ENCODE data around the gene MAML3.

Gene MAML3

DNA sequence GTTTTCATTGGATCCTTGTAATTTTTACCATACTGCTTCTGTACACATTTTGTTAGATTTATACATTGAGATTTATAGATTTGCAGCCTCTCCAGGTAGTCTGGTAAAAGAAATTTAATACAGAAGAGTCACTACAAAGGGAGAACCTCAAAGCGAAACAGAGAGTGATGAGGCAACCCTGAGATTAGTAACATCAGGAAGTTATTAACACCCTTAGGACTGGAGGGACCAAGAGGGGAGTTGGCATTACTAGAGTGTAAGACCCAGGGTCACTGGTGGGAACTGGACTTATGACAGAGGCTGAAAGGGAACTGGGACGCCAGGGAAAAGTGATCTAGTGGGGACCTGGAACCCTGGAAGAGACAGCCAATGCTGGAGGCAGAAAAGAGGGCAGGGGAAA lies 20.6 kb upstream of the MAML3 start:
- H3K36me3 ChIP-seq (replicated peaks in 1 of 2; ENCODE audit: control insufficient read depth in 2 of 2, insufficient read depth in 2 of 2, low read length in 2 of 2): no peaks in the 10 kb centered on the region
- H3K23ac ChIP-seq (ENCODE audit: low read depth, low read length, poor library complexity): no peak overlapping the region
- H4K8ac ChIP-seq (ENCODE audit: low read depth, low read length): no peak overlapping the region
- H2BK15ac ChIP-seq (ENCODE audit: low read length): no peak overlapping the region
- H3K18ac ChIP-seq (ENCODE audit: low read length): no peak overlapping the region
- no peaks in the 10 kb centered on the region for H3K4me1 ChIP-seq (ENCODE audit: control insufficient read depth in 2 of 2, insufficient read depth in 1 of 2, low read depth in 1 of 2, low read length in 2 of 2)
- no peak overlapping the region for H3K4me2 ChIP-seq (ENCODE audit: insufficient read depth, low read length, poor library complexity, severe bottlenecking)
- no peak overlapping the region for H3K4ac ChIP-seq (ENCODE audit: low read length)
- H2BK120ac ChIP-seq (ENCODE audit: low read depth, low read length): no peak overlapping the region
- no peaks in the 10 kb centered on the region for H3K9me3 ChIP-seq (replicated peaks in 1 of 2; ENCODE audit: control insufficient read depth in 2 of 2, insufficient read depth in 1 of 2, low read depth in 1 of 2, low read length in 2 of 2)
- H2BK5ac ChIP-seq (ENCODE audit: low read length): no peak overlapping the region
- no CpG with 5 or more reads among the region's 2 CpGs for WGBS, 2 donors (ENCODE audit: extremely low coverage in 2 of 2, insufficient read length in 2 of 2, insufficient replicate concordance in 1 of 2)
- H3K27me3 ChIP-seq (ENCODE audit: control insufficient read depth in 3 of 3, insufficient read depth in 3 of 3, low read depth in 1 of 3, low read length in 3 of 3): peaks cover 0 to 3% (median 0%) of the 10 kb centered on the region in 3 experiments
- no peak overlapping the region for H2AFZ ChIP-seq (ENCODE audit: low read length)
- no peak overlapping the region for H3K14ac ChIP-seq (ENCODE audit: low read length)
- no peaks in the 10 kb centered on the region for H3K79me1 ChIP-seq (ENCODE audit: low read depth, low read length)
- no peak overlapping the region for H3K27ac ChIP-seq (replicated peaks; ENCODE audit: low read length)
- no peak overlapping the region for H3K9ac ChIP-seq (ENCODE audit: low read depth, low read length, poor library complexity)
- no peak overlapping the region for H2AK5ac ChIP-seq (ENCODE audit: low read depth, low read length)
- no peak overlapping the region for H3K4me3 ChIP-seq (ENCODE audit: low read length in 2 of 2)
- H2BK12ac ChIP-seq (ENCODE audit: low read length): no peak overlapping the region
- no peak overlapping the region for H4K91ac ChIP-seq (ENCODE audit: low read depth, low read length, poor library complexity)
- no peak for DNase-seq (ENCODE audit: low spot score)

DNA sequence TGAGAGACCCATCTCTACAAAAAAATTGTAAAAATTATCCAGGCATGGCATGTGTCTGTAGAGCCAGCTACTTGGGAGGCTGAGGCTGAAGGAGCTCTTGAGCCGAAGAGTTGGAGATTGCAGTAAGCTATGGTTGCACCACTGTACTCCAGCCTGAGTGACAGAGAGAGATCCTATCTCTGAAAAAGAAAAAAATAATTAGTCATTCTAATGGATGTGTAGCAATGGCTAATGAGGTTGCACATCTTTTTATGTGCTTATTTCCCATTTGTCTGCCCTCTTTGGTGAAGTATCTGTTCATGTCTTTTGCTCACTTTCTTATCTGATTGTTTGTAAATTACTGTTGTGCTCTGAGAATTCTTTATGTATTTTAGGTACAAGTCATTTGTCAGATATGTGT lies 19.0 kb upstream of the MAML3 start:
- no CpG with 5 or more reads among the region's 1 CpG for WGBS, 2 donors (ENCODE audit: extremely low coverage in 2 of 2, insufficient read length in 2 of 2, insufficient replicate concordance in 1 of 2)

GRCh38 chr4:140170299-140170698 lies 16.3 kb upstream of the MAML3 start:
- WGBS, 2 donors (ENCODE audit: extremely low coverage in 2 of 2, insufficient read length in 2 of 2, insufficient replicate concordance in 1 of 2): no CpG with 5 or more reads among the region's 4 CpGs
- Histone ChIP-seq H3K4me3 (ENCODE audit: low read length in 2 of 2) (no peak overlapping the region), H3K36me3 (replicated peaks in 1 of 2; ENCODE audit: control insufficient read depth in 2 of 2, insufficient read depth in 2 of 2, low read length in 2 of 2) (no peaks in the 10 kb centered on the region), H3K4me1 (ENCODE audit: control insufficient read depth in 2 of 2, insufficient read depth in 1 of 2, low read depth in 1 of 2, low read length in 2 of 2) (no peaks in the 10 kb centered on the region), H3K4ac (ENCODE audit: low read length) (no peak overlapping the region), H3K9me3 (replicated peaks in 1 of 2; ENCODE audit: control insufficient read depth in 2 of 2, insufficient read depth in 1 of 2, low read depth in 1 of 2, low read length in 2 of 2) (no peaks in the 10 kb centered on the region), H2AK5ac (ENCODE audit: low read depth, low read length) (no peak overlapping the region), H3K23ac (ENCODE audit: low read depth, low read length, poor library complexity) (no peak overlapping the region), H3K4me2 (ENCODE audit: insufficient read depth, low read length, poor library complexity, severe bottlenecking) (no peak overlapping the region), H3K14ac (ENCODE audit: low read length) (no peak overlapping the region), H2BK15ac (ENCODE audit: low read length) (no peak overlapping the region), H3K79me1 (ENCODE audit: low read depth, low read length) (no peaks in the 10 kb centered on the region), H2AFZ (ENCODE audit: low read length) (no peak overlapping the region), H2BK5ac (ENCODE audit: low read length) (no peak overlapping the region), H3K9ac (ENCODE audit: low read depth, low read length, poor library complexity) (no peak overlapping the region), H4K91ac (ENCODE audit: low read depth, low read length, poor library complexity) (no peak overlapping the region), H3K27me3 (ENCODE audit: control insufficient read depth in 3 of 3, insufficient read depth in 3 of 3, low read depth in 1 of 3, low read length in 3 of 3) (peaks cover 0 to 3% (median 0%) of the 10 kb centered on the region in 3 experiments), H3K18ac (ENCODE audit: low read length) (no peak overlapping the region), H2BK120ac (ENCODE audit: low read depth, low read length) (no peak overlapping the region), H4K8ac (ENCODE audit: low read depth, low read length) (no peak overlapping the region), H2BK12ac (ENCODE audit: low read length) (no peak overlapping the region), H3K27ac (replicated peaks; ENCODE audit: low read length) (no peak overlapping the region)
- no peak for DNase-seq (ENCODE audit: low spot score)

More for the DNA sequence above, 19.0 kb upstream of the MAML3 start:
- no peak overlapping the region for H2AK5ac ChIP-seq (ENCODE audit: low read depth, low read length)
- no peak overlapping the region for H3K4me3 ChIP-seq (ENCODE audit: low read length in 2 of 2)
- H4K91ac ChIP-seq (ENCODE audit: low read depth, low read length, poor library complexity): no peak overlapping the region
- no peak overlapping the region for H3K27ac ChIP-seq (replicated peaks; ENCODE audit: low read length)
- H3K4ac ChIP-seq (ENCODE audit: low read length): no peak overlapping the region
- H3K14ac ChIP-seq (ENCODE audit: low read length): no peak overlapping the region
- no peak overlapping the region for H3K18ac ChIP-seq (ENCODE audit: low read length)
- no peaks in the 10 kb centered on the region for H3K79me1 ChIP-seq (ENCODE audit: low read depth, low read length)
- H2BK15ac ChIP-seq (ENCODE audit: low read length): no peak overlapping the region
- H3K4me1 ChIP-seq (ENCODE audit: control insufficient read depth in 2 of 2, insufficient read depth in 1 of 2, low read depth in 1 of 2, low read length in 2 of 2): no peaks in the 10 kb centered on the region
- no peak overlapping the region for H3K23ac ChIP-seq (ENCODE audit: low read depth, low read length, poor library complexity)
- no peak overlapping the region for H3K4me2 ChIP-seq (ENCODE audit: insufficient read depth, low read length, poor library complexity, severe bottlenecking)
- no peak for DNase-seq (ENCODE audit: low spot score)
- no peak overlapping the region for H2AFZ ChIP-seq (ENCODE audit: low read length)
- no peak overlapping the region for H2BK120ac ChIP-seq (ENCODE audit: low read depth, low read length)
- no peak overlapping the region for H4K8ac ChIP-seq (ENCODE audit: low read depth, low read length)
- H2BK12ac ChIP-seq (ENCODE audit: low read length): no peak overlapping the region
- peaks cover 0 to 3% (median 0%) of the 10 kb centered on the region in 3 experiments for H3K27me3 ChIP-seq (ENCODE audit: control insufficient read depth in 3 of 3, insufficient read depth in 3 of 3, low read depth in 1 of 3, low read length in 3 of 3)
- H3K9me3 ChIP-seq (replicated peaks in 1 of 2; ENCODE audit: control insufficient read depth in 2 of 2, insufficient read depth in 1 of 2, low read depth in 1 of 2, low read length in 2 of 2): no peaks in the 10 kb centered on the region
- H3K9ac ChIP-seq (ENCODE audit: low read depth, low read length, poor library complexity): no peak overlapping the region
- H3K36me3 ChIP-seq (replicated peaks in 1 of 2; ENCODE audit: control insufficient read depth in 2 of 2, insufficient read depth in 2 of 2, low read length in 2 of 2): no peaks in the 10 kb centered on the region
- no peak overlapping the region for H2BK5ac ChIP-seq (ENCODE audit: low read length)

GRCh38 chr4:140168936-140169335 lies 15.0 kb upstream of the MAML3 start:
- WGBS, 2 donors (ENCODE audit: extremely low coverage in 2 of 2, insufficient read length in 2 of 2, insufficient replicate concordance in 1 of 2): no CpG with 5 or more reads among the region's 5 CpGs
- no peak overlapping the region for H2BK120ac ChIP-seq (ENCODE audit: low read depth, low read length)
- no peaks in the 10 kb centered on the region for H3K9me3 ChIP-seq (replicated peaks in 1 of 2; ENCODE audit: control insufficient read depth in 2 of 2, insufficient read depth in 1 of 2, low read depth in 1 of 2, low read length in 2 of 2)
- H3K4me2 ChIP-seq (ENCODE audit: insufficient read depth, low read length, poor library complexity, severe bottlenecking): no peak overlapping the region
- no peak overlapping the region for H3K14ac ChIP-seq (ENCODE audit: low read length)
- H3K79me1 ChIP-seq (ENCODE audit: low read depth, low read length): no peaks in the 10 kb centered on the region
- H3K27me3 ChIP-seq (ENCODE audit: control insufficient read depth in 3 of 3, insufficient read depth in 3 of 3, low read depth in 1 of 3, low read length in 3 of 3): no peaks in the 10 kb centered on the region
- no peak overlapping the region for H4K91ac ChIP-seq (ENCODE audit: low read depth, low read length, poor library complexity)
- H2BK12ac ChIP-seq (ENCODE audit: low read length): peak overlapping the region; percentile 69
- H3K4me1 ChIP-seq (ENCODE audit: control insufficient read depth in 2 of 2, insufficient read depth in 1 of 2, low read depth in 1 of 2, low read length in 2 of 2): no peaks in the 10 kb centered on the region
- H3K4me3 ChIP-seq (ENCODE audit: low read length in 2 of 2): no peak overlapping the region
- no peak overlapping the region for H3K18ac ChIP-seq (ENCODE audit: low read length)
- no peak overlapping the region for H2AFZ ChIP-seq (ENCODE audit: low read length)
- H2BK15ac ChIP-seq (ENCODE audit: low read length): no peak overlapping the region
- H3K27ac ChIP-seq (replicated peaks; ENCODE audit: low read length): no peak overlapping the region
- no peak overlapping the region for H2BK5ac ChIP-seq (ENCODE audit: low read length)
- no peak overlapping the region for H3K9ac ChIP-seq (ENCODE audit: low read depth, low read length, poor library complexity)
- H3K4ac ChIP-seq (ENCODE audit: low read length): no peak overlapping the region
- H3K23ac ChIP-seq (ENCODE audit: low read depth, low read length, poor library complexity): no peak overlapping the region
- no peaks in the 10 kb centered on the region for H3K36me3 ChIP-seq (replicated peaks in 1 of 2; ENCODE audit: control insufficient read depth in 2 of 2, insufficient read depth in 2 of 2, low read length in 2 of 2)
- no peak overlapping the region for H4K8ac ChIP-seq (ENCODE audit: low read depth, low read length)
- DNase-seq (ENCODE audit: low spot score): no peak
- H2AK5ac ChIP-seq (ENCODE audit: low read depth, low read length): no peak overlapping the region
